Neural crest cell (in vitro differentiated cells): ENCODE data around the gene PDZD7. TPM values are rescaled to one million over a fixed set of nuclear protein-coding genes. Genes with fewer than 3 reads are reported as not detected.

Experiments used
- DNase-seq: peaks from one replicate; pipeline ENCODE4 v3.0.0; 2021; ENCODE audit warnings: low read depth, mixed read lengths, low spot score
- H3K27ac Mint-ChIP-seq: one replicate; pipeline ENCODE4 v1.8.0; 2021; ENCODE audit warnings: mild to moderate bottlenecking, mixed read lengths; ENCODE audit not compliant: unreplicated experiment
- H3K27me3 Mint-ChIP-seq: 2 replicates; pipeline ENCODE4 v1.8.0; 2021; ENCODE audit warnings: low read depth, mild to moderate bottlenecking, mixed read lengths
- H3K36me3 Mint-ChIP-seq: 2 replicates; pipeline ENCODE4 v1.8.0; 2021; ENCODE audit warnings: low read depth, mild to moderate bottlenecking, mixed read lengths
- H3K4me1 Mint-ChIP-seq: 2 replicates; pipeline ENCODE4 v1.8.0; 2021; ENCODE audit warnings: mixed read lengths
- H3K4me3 Mint-ChIP-seq: one replicate; pipeline ENCODE4 v1.8.0; 2021; ENCODE audit warnings: mild to moderate bottlenecking, mixed read lengths
- H3K9me3 Mint-ChIP-seq: 2 replicates; pipeline ENCODE4 v1.8.0; 2021; ENCODE audit warnings: mixed read lengths
- CTCF ChIP-seq: fragments of 200-600 bp; sonication (generic); conservative IDR thresholded peaks from 2 replicates; pipeline ENCODE4 v1.5.0; 2021; ENCODE audit warnings: antibody characterized with exemption, mild to moderate bottlenecking
- total RNA-seq: library from RNA; stranded (reverse); gene quantifications from 2 replicates; pipeline ENCODE4 v1.2.1, GENCODE V29; 2021

PDZD7 gene
- total RNA-seq, 1 donor from 2014 or later: 0.68 TPM

- Mint-ChIP-seq H3K9me3 (no peaks in the 10 kb centered on the region), H3K4me3 (no peak overlapping the region), H3K27ac (no peak overlapping the region), H3K4me1 (peaks cover under 1% of the 10 kb centered on the region), H3K36me3 (no peaks in the 10 kb centered on the region), H3K27me3 (peaks cover 77% of the 10 kb centered on the region)
- DNase-seq: no peak
- no peak for TF ChIP-seq CTCF
Observed at GRCh38 chr10:101072923-101073322, 42.0 kb upstream of the PDZD7 start.

GRCh38 chr10:101071885-101072433 lies 41.0 kb upstream of the PDZD7 start:
- Mint-ChIP-seq H3K36me3 (no peaks in the 10 kb centered on the region), H3K9me3 (no peaks in the 10 kb centered on the region), H3K4me3 (no peak overlapping the region), H3K27ac (no peak overlapping the region), H3K27me3 (peaks cover 81% of the 10 kb centered on the region), H3K4me1 (peaks cover 4% of the 10 kb centered on the region)
- TF ChIP-seq CTCF: no peak
- no peak for DNase-seq

DNA sequence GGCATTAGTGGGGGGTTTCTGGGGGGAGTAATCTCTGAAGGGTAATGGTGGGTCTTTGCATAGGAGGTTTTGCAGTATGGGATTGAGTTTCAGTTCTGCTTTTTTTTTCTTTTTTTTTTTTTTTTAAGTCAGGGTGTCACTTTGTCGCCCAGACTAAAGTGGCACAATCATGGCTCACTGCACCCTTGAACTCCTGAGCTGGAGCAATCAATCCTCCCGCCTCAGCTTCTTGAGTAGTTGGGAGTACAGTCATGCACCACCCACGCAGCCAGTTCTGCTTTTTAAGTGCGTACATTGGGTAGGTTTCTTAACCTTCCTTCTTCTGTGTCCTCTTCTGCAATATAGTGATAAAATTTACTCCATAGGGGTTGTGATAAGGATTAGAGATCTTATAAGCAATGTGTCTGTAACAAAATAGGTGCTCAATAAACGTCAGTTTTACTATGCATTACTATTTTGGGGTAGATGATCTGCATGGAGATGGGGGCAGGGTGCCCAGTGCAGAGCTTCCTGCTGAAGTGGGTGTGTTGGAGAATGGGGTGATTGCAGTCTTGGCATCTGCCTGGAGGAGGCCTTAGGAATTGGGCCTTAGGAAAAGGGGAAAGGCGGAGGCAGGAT lies 40.4 kb upstream of the PDZD7 start:
- H3K27ac Mint-ChIP-seq: no peak overlapping the region
- H3K9me3 Mint-ChIP-seq: no peaks in the 10 kb centered on the region
- H3K4me3 Mint-ChIP-seq: no peak overlapping the region
- no peak for TF ChIP-seq CTCF
- H3K4me1 Mint-ChIP-seq: peaks cover 4% of the 10 kb centered on the region
- H3K36me3 Mint-ChIP-seq: no peaks in the 10 kb centered on the region
- H3K27me3 Mint-ChIP-seq: peaks cover 81% of the 10 kb centered on the region
- DNase-seq: no peak

GRCh38 chr10:101070098-101070497 lies 39.2 kb upstream of the PDZD7 start:
- H3K27me3 Mint-ChIP-seq: peaks cover 81% of the 10 kb centered on the region
- peaks cover 10% of the 10 kb centered on the region for H3K4me1 Mint-ChIP-seq
- no peak for TF ChIP-seq CTCF
- H3K36me3 Mint-ChIP-seq: no peaks in the 10 kb centered on the region
- no peak for DNase-seq
- no peak overlapping the region for H3K27ac Mint-ChIP-seq
- no peaks in the 10 kb centered on the region for H3K9me3 Mint-ChIP-seq
- no peak overlapping the region for H3K4me3 Mint-ChIP-seq

GRCh38 chr10:101069441-101069840 lies 38.5 kb upstream of the PDZD7 start:
- no peaks in the 10 kb centered on the region for H3K9me3 Mint-ChIP-seq
- H3K36me3 Mint-ChIP-seq: no peaks in the 10 kb centered on the region
- peaks cover 10% of the 10 kb centered on the region for H3K4me1 Mint-ChIP-seq
- no peak for DNase-seq
- peaks cover 84% of the 10 kb centered on the region for H3K27me3 Mint-ChIP-seq
- TF ChIP-seq CTCF: no peak
- H3K4me3 Mint-ChIP-seq: no peak overlapping the region
- no peak overlapping the region for H3K27ac Mint-ChIP-seq
